GM12872 (cell line): ENCODE data around the gene RBBP8.

Experiments
- CTCF ChIP-seq: IDR thresholded peaks from 3 replicates; pipeline ENCODE4 v1.5.1; 2011; ENCODE audit warnings: low read depth, mild to moderate bottlenecking, low read length, moderate library complexity; ENCODE audit not compliant: insufficient read depth

The RBBP8 gene

GRCh38 chr18:22930089-22930713, 2.9 kb upstream of the RBBP8 start:
- TF ChIP-seq CTCF: peak; percentile 75

- no peak for TF ChIP-seq CTCF
Measured at GRCh38 chr18:22932885-22933205, 283 bp upstream of the RBBP8 start.

- TF ChIP-seq CTCF: no peak
Measured at GRCh38 chr18:22933966-22934423, 867 bp downstream of the RBBP8 start.

DNA sequence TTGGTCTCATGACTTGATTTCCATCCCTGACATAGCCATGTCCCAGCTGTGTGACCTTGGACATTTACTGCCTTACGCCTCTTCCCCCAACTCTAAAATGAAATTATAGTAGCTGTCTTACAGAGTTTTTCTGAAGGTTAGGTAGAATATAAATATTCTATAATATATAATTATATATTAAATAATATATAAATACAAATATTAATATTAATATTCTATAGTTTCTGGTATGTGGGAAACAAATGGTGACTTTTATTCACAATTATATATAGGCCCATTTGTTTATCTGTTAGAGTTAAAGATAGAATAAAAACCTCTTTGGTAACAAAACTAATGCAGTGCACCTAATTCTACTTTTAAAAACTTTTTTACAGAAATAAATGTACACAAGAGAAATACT, 1.7 kb downstream of the RBBP8 start:
- TF ChIP-seq CTCF: no peak

GRCh38 chr18:22935431-22935830, 2.3 kb downstream of the RBBP8 start:
- no peak for TF ChIP-seq CTCF

GRCh38 chr18:22936515-22936914, 3.4 kb downstream of the RBBP8 start:
- TF ChIP-seq CTCF: no peak

DNA sequence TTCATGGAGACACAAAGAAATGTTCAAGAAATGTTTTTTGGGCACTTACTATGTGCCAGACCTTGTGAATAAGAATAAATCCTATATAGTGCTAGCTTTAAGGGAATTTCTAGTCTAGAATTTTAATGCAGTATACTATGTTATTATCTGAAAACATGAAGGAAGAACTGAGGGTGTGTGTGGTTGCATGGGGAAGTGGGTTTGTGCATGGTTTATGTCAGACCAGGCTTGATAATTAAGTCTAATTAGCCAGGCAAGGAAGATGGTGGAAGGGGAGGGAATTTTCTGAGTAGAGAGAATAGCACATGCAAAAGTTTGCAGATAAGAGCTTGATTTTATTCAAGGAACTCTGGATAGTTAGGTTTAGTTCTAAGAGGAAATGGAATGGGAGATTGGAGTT, 6.5 kb downstream of the RBBP8 start:
- TF ChIP-seq CTCF: no peak

DNA sequence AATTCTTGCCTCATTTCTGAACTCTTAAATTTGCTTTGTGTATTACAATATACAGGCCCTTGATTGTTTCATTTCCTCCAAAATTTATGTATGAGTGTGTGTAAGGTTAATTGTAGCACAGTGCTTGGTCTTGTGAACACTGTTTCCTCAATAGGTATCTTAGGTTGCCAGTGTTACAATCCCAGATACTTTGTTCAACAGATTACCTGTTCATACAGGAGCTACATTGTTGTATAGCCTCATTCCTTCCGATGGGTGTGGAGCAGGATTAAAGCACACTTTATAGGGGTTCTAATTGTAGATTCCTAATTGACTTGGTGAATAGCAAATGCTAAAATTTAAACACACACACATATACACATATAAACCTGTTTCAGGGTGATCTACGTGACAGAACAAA, 10.7 kb downstream of the RBBP8 start:
- TF ChIP-seq CTCF: no peak
